ENCODE results near the gene TNK1. TPM values are rescaled to one million over a fixed set of nuclear protein-coding genes. Genes with fewer than 3 reads are reported as not detected.

The TNK1 gene
- total and polyA plus RNA-seq, 2 of the 8 experiments (the other 6 are each of a cell fraction or from before 2014, with no cell fraction given) = 7.6 to 9.5 TPM

GRCh38 chr17:7437369-7437863 lies 56.5 kb downstream of the TNK1 start (continued):
- no peak for TF ChIP-seq CHD7 (IDR thresholded peaks at IDR 0.05; ENCODE audit: insufficient replicate concordance, low read length)
- no peak for TF ChIP-seq NANOG (IDR thresholded peaks at IDR 0.05; ENCODE audit: insufficient read depth, low read depth, low read length, poor library complexity, severe bottlenecking)
- TF ChIP-seq TAF7 (optimal IDR thresholded peaks at IDR 0.05; ENCODE audit: borderline replicate concordance, low read depth, low read length) = no peak
- TF ChIP-seq RBBP5 (IDR thresholded peaks at IDR 0.05; ENCODE audit: borderline replicate concordance, low read depth, low read length) = no peak
- no peak for TF ChIP-seq NRF1 (IDR thresholded peaks at IDR 0.05; ENCODE audit: low read depth, low read length)
- TF ChIP-seq ATF3 (IDR thresholded peaks at IDR 0.05; ENCODE audit: insufficient read depth, low read depth, low read length) = no peak
- no peak for TF ChIP-seq CTBP2 (IDR thresholded peaks at IDR 0.05; ENCODE audit: borderline replicate concordance, insufficient read depth, insufficient read length, low read length)
- TF ChIP-seq KDM5A (IDR thresholded peaks at IDR 0.05; ENCODE audit: low read length) = no peak
- no peak for TF ChIP-seq SIX5 (IDR thresholded peaks at IDR 0.05; ENCODE audit: low read depth, low read length)
- TF ChIP-seq MAFK (IDR thresholded peaks at IDR 0.05; ENCODE audit: low read depth, low read length) = no peak
- no peak for TF ChIP-seq JUN (IDR thresholded peaks at IDR 0.05; ENCODE audit: low read depth, low read length)
